ENCODE results near the gene MAL. TPM values are rescaled to one million over a fixed set of nuclear protein-coding genes. Genes with fewer than 3 reads are reported as not detected.
"Not testable (repeated sequence)": the region's sequence is repeated elsewhere in the genome, so short reads cannot be mapped to it uniquely, and the experiment has no call there.

The MAL gene
- total RNA-seq, 1 experiment from 2014 or later = 0.22 TPM

DNA sequence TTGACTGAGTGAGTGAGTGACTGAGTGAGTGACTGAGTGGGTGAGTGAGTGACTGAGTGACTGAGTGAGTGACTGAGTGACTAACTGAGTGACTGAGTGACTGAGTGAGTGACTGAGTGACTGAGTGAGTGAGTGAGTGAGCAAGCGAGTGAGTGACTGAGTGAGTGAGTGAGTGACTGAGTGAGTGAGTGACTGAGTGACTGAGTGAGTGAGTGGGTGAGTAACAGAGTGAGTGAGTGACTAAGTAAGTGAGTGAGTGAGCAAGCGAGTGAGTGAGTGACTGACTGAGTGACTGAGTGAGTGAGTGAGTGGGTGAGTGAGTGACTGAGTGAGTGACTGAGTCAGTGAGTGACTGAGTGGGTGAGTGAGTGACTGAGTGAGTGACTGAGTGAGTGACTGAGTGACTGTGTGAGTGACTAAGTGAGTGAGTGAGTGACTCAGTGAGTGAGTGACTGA is 11.9 kb downstream of the MAL start:
- Mint-ChIP-seq H3K36me3 (0 out of 2 replicates have a peak, but pooled peaks cover 2% of the 10 kb centered on the region), H3K4me1 (no peaks in the 10 kb centered on the region), H3K27me3 (ENCODE audit: low read depth) (peaks cover 7% of the 10 kb centered on the region), H3K4me3 (no peak overlapping the region), H3K9me3 (peaks cover 33% of the 10 kb centered on the region), H3K27ac (peak overlapping the region; percentile 44; the same call in 1 of the 2 replicates)
- TF ChIP-seq GRHL2 (CRISPR knock-in tag; IDR thresholded peaks at IDR 0.05; ENCODE audit: insufficient replicate concordance, severe bottlenecking) (no peak), SMAD4 (CRISPR knock-in tag; IDR thresholded peaks at IDR 0.05) (no peak), JAZF1 (CRISPR knock-in tag; IDR thresholded peaks at IDR 0.05) (no peak), RELA (CRISPR knock-in tag; IDR thresholded peaks at IDR 0.05; ENCODE audit: borderline replicate concordance) (no peak)
- TF ChIP-seq, protein P1, sequence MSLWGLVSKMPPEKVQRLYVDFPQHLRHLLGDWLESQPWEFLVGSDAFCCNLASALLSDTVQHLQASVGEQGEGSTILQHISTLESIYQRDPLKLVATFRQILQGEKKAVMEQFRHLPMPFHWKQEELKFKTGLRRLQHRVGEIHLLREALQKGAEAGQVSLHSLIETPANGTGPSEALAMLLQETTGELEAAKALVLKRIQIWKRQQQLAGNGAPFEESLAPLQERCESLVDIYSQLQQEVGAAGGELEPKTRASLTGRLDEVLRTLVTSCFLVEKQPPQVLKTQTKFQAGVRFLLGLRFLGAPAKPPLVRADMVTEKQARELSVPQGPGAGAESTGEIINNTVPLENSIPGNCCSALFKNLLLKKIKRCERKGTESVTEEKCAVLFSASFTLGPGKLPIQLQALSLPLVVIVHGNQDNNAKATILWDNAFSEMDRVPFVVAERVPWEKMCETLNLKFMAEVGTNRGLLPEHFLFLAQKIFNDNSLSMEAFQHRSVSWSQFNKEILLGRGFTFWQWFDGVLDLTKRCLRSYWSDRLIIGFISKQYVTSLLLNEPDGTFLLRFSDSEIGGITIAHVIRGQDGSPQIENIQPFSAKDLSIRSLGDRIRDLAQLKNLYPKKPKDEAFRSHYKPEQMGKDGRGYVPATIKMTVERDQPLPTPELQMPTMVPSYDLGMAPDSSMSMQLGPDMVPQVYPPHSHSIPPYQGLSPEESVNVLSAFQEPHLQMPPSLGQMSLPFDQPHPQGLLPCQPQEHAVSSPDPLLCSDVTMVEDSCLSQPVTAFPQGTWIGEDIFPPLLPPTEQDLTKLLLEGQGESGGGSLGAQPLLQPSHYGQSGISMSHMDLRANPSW (CRISPR knock-in tag; conservative IDR thresholded peaks at IDR 0.05; ENCODE audit: low read depth) = no peak
- POLR2A ChIA-PET = no interaction called here
- DNase-seq (ENCODE audit: low spot score) (no peak), ATAC-seq (no peak)
- CTCF ChIA-PET = no interaction called here

DNA sequence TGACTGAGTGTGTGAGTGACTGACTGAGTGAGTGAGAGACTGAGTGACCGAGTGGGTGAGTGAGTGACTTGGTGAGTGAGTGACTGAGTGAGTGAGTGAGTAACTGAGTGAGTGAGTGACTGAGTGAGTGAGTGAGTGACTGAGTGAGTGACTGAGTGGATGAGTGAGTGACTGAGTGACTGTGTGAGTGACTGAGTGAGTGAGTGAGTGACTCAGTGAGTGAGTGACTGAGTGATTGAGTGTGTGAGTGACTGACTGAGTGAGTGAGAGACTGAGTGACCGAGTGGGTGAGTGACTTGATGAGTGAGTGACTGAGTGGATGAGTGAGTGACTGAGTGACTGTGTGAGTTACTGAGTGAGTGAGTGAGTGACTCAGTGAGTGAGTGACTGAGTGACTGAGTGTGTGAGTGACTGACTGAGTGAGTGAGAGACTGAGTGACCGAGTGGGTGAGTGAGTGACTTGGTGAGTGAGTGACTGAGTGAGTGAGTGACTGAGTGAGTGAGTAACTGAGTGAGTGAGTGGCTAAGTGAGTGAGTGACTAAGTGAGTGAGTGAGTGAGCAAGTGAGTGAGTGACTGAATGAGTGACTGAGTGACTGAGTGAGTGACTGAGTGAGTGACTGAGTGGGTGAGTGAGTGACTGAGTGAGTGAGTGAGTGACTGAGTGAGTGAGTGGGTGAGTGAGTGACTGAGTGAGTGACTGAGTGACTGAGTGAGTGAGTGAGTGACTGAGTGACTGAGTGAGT is 12.5 kb downstream of the MAL start:
- POLR2A ChIA-PET; H3K27me3 Mint-ChIP-seq (ENCODE audit: low read depth); H3K4me3 Mint-ChIP-seq; H3K36me3 Mint-ChIP-seq; ATAC-seq; H3K4me1 Mint-ChIP-seq; DNase-seq (ENCODE audit: low spot score); CTCF ChIA-PET; H3K27ac Mint-ChIP-seq: not testable (repeated sequence)
- peaks cover 33% of the 10 kb centered on the region for H3K9me3 Mint-ChIP-seq

DNA sequence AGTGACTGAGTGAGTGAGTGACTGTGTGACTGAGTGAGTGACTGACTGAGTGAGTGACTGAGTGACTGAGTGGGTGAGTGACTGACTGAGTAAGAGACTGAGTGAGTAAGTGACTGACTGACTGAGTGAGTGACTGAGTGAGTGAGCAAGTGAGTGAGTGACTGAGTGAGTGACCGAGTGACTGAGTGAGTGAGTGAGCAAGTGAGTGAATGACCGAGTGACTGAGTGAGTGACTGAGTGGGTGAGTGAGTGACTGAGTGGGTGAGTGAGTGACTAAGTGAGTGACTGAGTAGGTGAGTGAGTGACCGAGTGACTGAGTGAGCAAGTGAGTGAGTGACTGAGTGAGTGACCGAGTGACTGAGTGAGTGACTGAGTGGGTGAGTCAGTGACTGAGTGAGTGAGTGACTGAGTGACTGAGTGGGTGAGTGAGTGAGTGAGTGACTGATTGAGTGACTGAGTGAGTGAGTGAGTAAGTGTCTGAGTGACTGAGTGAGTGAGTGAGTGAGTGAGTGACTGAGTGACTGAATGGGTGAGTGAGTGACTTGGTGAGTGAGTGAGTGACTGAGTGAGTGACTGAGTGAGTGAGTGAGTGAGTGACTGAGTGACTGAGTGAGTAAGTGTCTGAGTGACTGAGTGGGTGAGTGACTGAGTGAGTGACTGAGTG is 13.3 kb downstream of the MAL start:
- Mint-ChIP-seq H3K4me3 (no peak overlapping the region), H3K27me3 (ENCODE audit: low read depth) (peaks cover 9% of the 10 kb centered on the region), H3K9me3 (peaks cover 33% of the 10 kb centered on the region), H3K27ac (no peak overlapping the region), H3K36me3 (0 out of 2 replicates have a peak, but pooled peaks cover 2% of the 10 kb centered on the region), H3K4me1 (0 out of 2 replicates have a peak, but pooled peaks cover 6% of the 10 kb centered on the region)
- no peak for ATAC-seq
- ChIA-PET POLR2A (no interaction called here), CTCF (no interaction called here)
- DNase-seq (ENCODE audit: low spot score) = no peak
- TF ChIP-seq OVOL2 (CRISPR knock-in tag; IDR thresholded peaks at IDR 0.05; ENCODE audit: borderline replicate concordance) (no peak), PREB (CRISPR knock-in tag; IDR thresholded peaks at IDR 0.05; ENCODE audit: borderline replicate concordance) (no peak), FOXK1 (CRISPR knock-in tag; IDR thresholded peaks at IDR 0.05) (no peak), ELF4 (CRISPR knock-in tag; IDR thresholded peaks at IDR 0.05; ENCODE audit: low read depth) (no peak), ZNF263 (CRISPR knock-in tag; IDR thresholded peaks at IDR 0.05; ENCODE audit: low read depth) (no peak), NR3C1 (CRISPR knock-in tag; conservative IDR thresholded peaks at IDR 0.05; ENCODE audit: low read depth) (no peak), IRF2 (CRISPR knock-in tag; IDR thresholded peaks at IDR 0.05; ENCODE audit: borderline replicate concordance, low read depth) (no peak), SP1 (CRISPR knock-in tag; conservative IDR thresholded peaks at IDR 0.05) (no peak), RELA (CRISPR knock-in tag; IDR thresholded peaks at IDR 0.05; ENCODE audit: borderline replicate concordance) (no peak)
- TF ChIP-seq, protein P1 (CRISPR knock-in tag; conservative IDR thresholded peaks at IDR 0.05; ENCODE audit: low read depth) = no peak
